Measurements from ENCODE around the gene NEIL3.
A peak's percentile ranks its signal among the peaks of the same experiment; 100 is the strongest.
"Not testable (repeated sequence)": the region's sequence is repeated elsewhere in the genome, so short reads cannot be mapped to it uniquely, and the experiment has no call there.

The NEIL3 gene

GRCh38 chr4:177302371-177303100, 7.1 kb upstream of the NEIL3 start:
- peak; percentile 33 for DNase-seq

GRCh38 chr4:177304094-177304493, 5.6 kb upstream of the NEIL3 start:
- DNase-seq, result no peak

- not testable (repeated sequence) for DNase-seq
Measured at GRCh38 chr4:177304864-177305263, 4.8 kb upstream of the NEIL3 start.

GRCh38 chr4:177308125-177308524, 1.5 kb upstream of the NEIL3 start:
- DNase-seq, result peak; percentile 16

GRCh38 chr4:177308847-177309521, 690 bp upstream of the NEIL3 start:
- no peak for DNase-seq

- no peak for DNase-seq
Measured at GRCh38 chr4:177311589-177311988, 1.9 kb downstream of the NEIL3 start.

GRCh38 chr4:177313263-177313662, 3.6 kb downstream of the NEIL3 start:
- peak; percentile 33 for DNase-seq

- DNase-seq, result no peak
Measured at GRCh38 chr4:177315767-177316464, 6.2 kb downstream of the NEIL3 start.

GRCh38 chr4:177320721-177321120, 11.0 kb downstream of the NEIL3 start:
- DNase-seq, result no peak

GRCh38 chr4:177321647-177322046, 12.0 kb downstream of the NEIL3 start:
- DNase-seq, result no peak

GRCh38 chr4:177322266-177322665, 12.6 kb downstream of the NEIL3 start:
- no peak for DNase-seq

GRCh38 chr4:177322881-177323280, 13.2 kb downstream of the NEIL3 start:
- no peak for DNase-seq

- DNase-seq, result no peak
Measured at GRCh38 chr4:177323416-177323815, 13.7 kb downstream of the NEIL3 start.

GRCh38 chr4:177332119-177332518, 22.4 kb downstream of the NEIL3 start:
- no peak for DNase-seq

GRCh38 chr4:177339477-177340374, 30.1 kb downstream of the NEIL3 start:
- DNase-seq, result peak; percentile 52

- DNase-seq, result no peak
Measured at GRCh38 chr4:177348348-177348747, 38.7 kb downstream of the NEIL3 start.

- DNase-seq, result no peak
Measured at GRCh38 chr4:177349191-177349590, 39.5 kb downstream of the NEIL3 start.

GRCh38 chr4:177351622-177352244, 42.1 kb downstream of the NEIL3 start:
- DNase-seq, result no peak

GRCh38 chr4:177356206-177356605, 46.5 kb downstream of the NEIL3 start:
- peak; percentile 59 for DNase-seq

- DNase-seq, result no peak
Measured at GRCh38 chr4:177356921-177357320, 47.2 kb downstream of the NEIL3 start.

- DNase-seq, result peak; percentile 41
Measured at GRCh38 chr4:177367336-177367735, 57.7 kb downstream of the NEIL3 start.

- peak; percentile 52 for DNase-seq
Measured at GRCh38 chr4:177369372-177369771, 59.7 kb downstream of the NEIL3 start.
